NCI-H2171 (cell line): Measurements from ENCODE around the gene CAMKMT.
"Not testable (repeated sequence)": the region's sequence is repeated elsewhere in the genome, so short reads cannot be mapped to it uniquely, and the experiment has no call there.

ENCODE experiments used
- DNase-seq: peaks from one replicate; lab custom pipeline; 2025; lab: John Stamatoyannopoulos, UW

CAMKMT gene

GRCh38 chr2:44360749-44361329 lies 908 bp upstream of the CAMKMT start:
- no peak for DNase-seq

- peak; percentile 14 for DNase-seq
Observed at GRCh38 chr2:44362207-44363015, 664 bp downstream of the CAMKMT start.

- no peak for DNase-seq
Observed at GRCh38 chr2:44364604-44365003, 2.9 kb downstream of the CAMKMT start.

GRCh38 chr2:44367591-44367990 lies 5.8 kb downstream of the CAMKMT start:
- no peak for DNase-seq

- DNase-seq: no peak
Observed at GRCh38 chr2:44369392-44369791, 7.6 kb downstream of the CAMKMT start.

- DNase-seq: no peak
Observed at GRCh38 chr2:44371445-44371844, 9.7 kb downstream of the CAMKMT start.

- DNase-seq: no peak
Observed at GRCh38 chr2:44372246-44372645, 10.5 kb downstream of the CAMKMT start.

- DNase-seq: no peak
Observed at GRCh38 chr2:44377486-44377885, 15.7 kb downstream of the CAMKMT start.

- not testable (repeated sequence) for DNase-seq
Observed at GRCh38 chr2:44385226-44385625, 23.5 kb downstream of the CAMKMT start.

- DNase-seq: no peak
Observed at GRCh38 chr2:44388877-44389276, 27.1 kb downstream of the CAMKMT start.

- no peak for DNase-seq
Observed at GRCh38 chr2:44389895-44390294, 28.1 kb downstream of the CAMKMT start.

GRCh38 chr2:44392338-44392943 lies 30.7 kb downstream of the CAMKMT start:
- peak; percentile 45 for DNase-seq

- DNase-seq: no peak
Observed at GRCh38 chr2:44397447-44398175, 35.9 kb downstream of the CAMKMT start.

- DNase-seq: no peak
Observed at GRCh38 chr2:44398243-44398897, 36.6 kb downstream of the CAMKMT start.

GRCh38 chr2:44420725-44421124 lies 59.0 kb downstream of the CAMKMT start:
- DNase-seq: no peak

GRCh38 chr2:44424211-44424610 lies 62.5 kb downstream of the CAMKMT start:
- no peak for DNase-seq

GRCh38 chr2:44429034-44429433 lies 67.3 kb downstream of the CAMKMT start:
- DNase-seq: no peak

GRCh38 chr2:44430342-44430741 lies 68.6 kb downstream of the CAMKMT start:
- DNase-seq: no peak

GRCh38 chr2:44433895-44434294 lies 72.1 kb downstream of the CAMKMT start:
- DNase-seq: no peak

- no peak for DNase-seq
Observed at GRCh38 chr2:44441200-44441599, 79.5 kb downstream of the CAMKMT start.

- DNase-seq: no peak
Observed at GRCh38 chr2:44442019-44442418, 80.3 kb downstream of the CAMKMT start.

- DNase-seq: no peak
Observed at GRCh38 chr2:44443517-44443916, 81.8 kb downstream of the CAMKMT start.
